ENCODE results near the gene PPP2R5E.

The PPP2R5E gene

GRCh38 chr14:63480599-63480998 is 62.6 kb downstream of the PPP2R5E start:
- H3K9me3 ChIP-seq (ENCODE audit: insufficient read depth, low read length), result no peaks in the 10 kb centered on the region
- no peak overlapping the region for H3K9ac ChIP-seq (ENCODE audit: insufficient read length, low read depth)

DNA sequence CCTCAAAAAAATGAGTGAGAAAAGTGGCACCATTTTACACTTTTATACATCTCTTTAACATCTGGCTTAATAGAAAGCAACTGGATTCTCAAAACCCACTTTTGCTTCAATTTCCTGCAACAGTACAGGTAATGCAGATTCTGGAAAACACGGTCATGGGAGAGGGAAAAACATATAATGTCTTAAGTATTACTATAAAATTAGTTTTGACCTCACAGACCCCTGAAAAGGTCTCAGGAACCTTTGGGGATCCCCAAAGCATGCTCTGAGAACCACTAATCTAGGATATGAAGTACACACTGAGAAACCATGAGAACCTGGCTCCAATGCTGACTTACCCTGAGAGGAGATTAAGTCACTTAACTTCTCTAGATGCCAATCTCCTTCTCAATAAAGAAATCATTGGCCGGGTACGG is 64.7 kb downstream of the PPP2R5E start:
- H3K9ac ChIP-seq (ENCODE audit: insufficient read length, low read depth), result no peak overlapping the region
- no peaks in the 10 kb centered on the region for H3K27me3 ChIP-seq (ENCODE audit: insufficient read depth, insufficient read length)
- H3K9me3 ChIP-seq (ENCODE audit: insufficient read depth, low read length), result no peaks in the 10 kb centered on the region
- H3K4me1 ChIP-seq (ENCODE audit: insufficient read depth, insufficient read length), result no peaks in the 10 kb centered on the region
- no peak for DNase-seq (ENCODE audit: low read depth, low spot score)
- no peak overlapping the region for H3K4me3 ChIP-seq (ENCODE audit: insufficient read length, low read depth)
- H3K36me3 ChIP-seq (ENCODE audit: insufficient read depth, insufficient read length, low read length), result no peaks in the 10 kb centered on the region
- TF ChIP-seq SUZ12 (IDR thresholded peaks at IDR 0.05; ENCODE audit: extremely low read depth, insufficient read depth, insufficient read length) (no peak), YY1 (IDR thresholded peaks at IDR 0.05; ENCODE audit: insufficient read depth, insufficient read length) (no peak), ZNF274 (IDR thresholded peaks at IDR 0.05; ENCODE audit: low read depth, low read length) (no peak)

More at GRCh38 chr14:63480599-63480998, 62.6 kb downstream of the PPP2R5E start:
- TF ChIP-seq SUZ12 (IDR thresholded peaks at IDR 0.05; ENCODE audit: extremely low read depth, insufficient read depth, insufficient read length) (no peak), YY1 (IDR thresholded peaks at IDR 0.05; ENCODE audit: insufficient read depth, insufficient read length) (no peak)
- no peak for DNase-seq (ENCODE audit: low read depth, low spot score)
- no peaks in the 10 kb centered on the region for H3K4me1 ChIP-seq (ENCODE audit: insufficient read depth, insufficient read length)
- H3K36me3 ChIP-seq (ENCODE audit: insufficient read depth, insufficient read length, low read length), result no peaks in the 10 kb centered on the region
- no peak overlapping the region for H3K4me3 ChIP-seq (ENCODE audit: insufficient read length, low read depth)
- H3K27me3 ChIP-seq (ENCODE audit: insufficient read depth, insufficient read length), result no peaks in the 10 kb centered on the region

GRCh38 chr14:63478010-63478409 is 65.2 kb downstream of the PPP2R5E start:
- DNase-seq (ENCODE audit: low read depth, low spot score), result no peak
- H3K4me3 ChIP-seq (ENCODE audit: insufficient read length, low read depth), result no peak overlapping the region

GRCh38 chr14:63477556-63477955 is 65.6 kb downstream of the PPP2R5E start:
- Histone ChIP-seq H3K9ac (ENCODE audit: insufficient read length, low read depth) (no peak overlapping the region), H3K4me3 (ENCODE audit: insufficient read length, low read depth) (no peak overlapping the region), H3K9me3 (ENCODE audit: insufficient read depth, low read length) (no peaks in the 10 kb centered on the region), H3K36me3 (ENCODE audit: insufficient read depth, insufficient read length, low read length) (no peaks in the 10 kb centered on the region), H3K4me1 (ENCODE audit: insufficient read depth, insufficient read length) (no peaks in the 10 kb centered on the region), H3K27me3 (ENCODE audit: insufficient read depth, insufficient read length) (no peaks in the 10 kb centered on the region)
- TF ChIP-seq SUZ12 (IDR thresholded peaks at IDR 0.05; ENCODE audit: extremely low read depth, insufficient read depth, insufficient read length), result no peak
- TF ChIP-seq YY1 (IDR thresholded peaks at IDR 0.05; ENCODE audit: insufficient read depth, insufficient read length), result no peak
- TF ChIP-seq ZNF274 (IDR thresholded peaks at IDR 0.05; ENCODE audit: low read depth, low read length), result no peak
- no peak for DNase-seq (ENCODE audit: low read depth, low spot score)

More at GRCh38 chr14:63478010-63478409, 65.2 kb downstream of the PPP2R5E start:
- Histone ChIP-seq H3K9me3 (ENCODE audit: insufficient read depth, low read length) (no peaks in the 10 kb centered on the region), H3K9ac (ENCODE audit: insufficient read length, low read depth) (no peak overlapping the region), H3K36me3 (ENCODE audit: insufficient read depth, insufficient read length, low read length) (no peaks in the 10 kb centered on the region), H3K27me3 (ENCODE audit: insufficient read depth, insufficient read length) (no peaks in the 10 kb centered on the region), H3K4me1 (ENCODE audit: insufficient read depth, insufficient read length) (no peaks in the 10 kb centered on the region)
- no peak for TF ChIP-seq YY1 (IDR thresholded peaks at IDR 0.05; ENCODE audit: insufficient read depth, insufficient read length)
- TF ChIP-seq SUZ12 (IDR thresholded peaks at IDR 0.05; ENCODE audit: extremely low read depth, insufficient read depth, insufficient read length), result no peak
- TF ChIP-seq ZNF274 (IDR thresholded peaks at IDR 0.05; ENCODE audit: low read depth, low read length), result no peak

GRCh38 chr14:63475761-63476160 is 67.4 kb downstream of the PPP2R5E start:
- no peak overlapping the region for H3K4me3 ChIP-seq (ENCODE audit: insufficient read length, low read depth)
- H3K9ac ChIP-seq (ENCODE audit: insufficient read length, low read depth), result no peak overlapping the region
- H3K27me3 ChIP-seq (ENCODE audit: insufficient read depth, insufficient read length), result no peaks in the 10 kb centered on the region
- DNase-seq (ENCODE audit: low read depth, low spot score), result no peak
- H3K36me3 ChIP-seq (ENCODE audit: insufficient read depth, insufficient read length, low read length), result no peaks in the 10 kb centered on the region
- TF ChIP-seq ZNF274 (IDR thresholded peaks at IDR 0.05; ENCODE audit: low read depth, low read length) (no peak), YY1 (IDR thresholded peaks at IDR 0.05; ENCODE audit: insufficient read depth, insufficient read length) (no peak), SUZ12 (IDR thresholded peaks at IDR 0.05; ENCODE audit: extremely low read depth, insufficient read depth, insufficient read length) (no peak)
- no peaks in the 10 kb centered on the region for H3K9me3 ChIP-seq (ENCODE audit: insufficient read depth, low read length)
- H3K4me1 ChIP-seq (ENCODE audit: insufficient read depth, insufficient read length), result no peaks in the 10 kb centered on the region

- no peaks in the 10 kb centered on the region for H3K27me3 ChIP-seq (ENCODE audit: insufficient read depth, insufficient read length)
- H3K9ac ChIP-seq (ENCODE audit: insufficient read length, low read depth), result no peak overlapping the region
- no peaks in the 10 kb centered on the region for H3K4me1 ChIP-seq (ENCODE audit: insufficient read depth, insufficient read length)
- H3K4me3 ChIP-seq (ENCODE audit: insufficient read length, low read depth), result no peak overlapping the region
- no peak for DNase-seq (ENCODE audit: low read depth, low spot score)
- no peaks in the 10 kb centered on the region for H3K36me3 ChIP-seq (ENCODE audit: insufficient read depth, insufficient read length, low read length)
- TF ChIP-seq YY1 (IDR thresholded peaks at IDR 0.05; ENCODE audit: insufficient read depth, insufficient read length) (no peak), ZNF274 (IDR thresholded peaks at IDR 0.05; ENCODE audit: low read depth, low read length) (no peak), SUZ12 (IDR thresholded peaks at IDR 0.05; ENCODE audit: extremely low read depth, insufficient read depth, insufficient read length) (no peak)
- no peaks in the 10 kb centered on the region for H3K9me3 ChIP-seq (ENCODE audit: insufficient read depth, low read length)
These were observed 68.3 kb downstream of the PPP2R5E start for GRCh38 chr14:63474844-63475243.

DNA sequence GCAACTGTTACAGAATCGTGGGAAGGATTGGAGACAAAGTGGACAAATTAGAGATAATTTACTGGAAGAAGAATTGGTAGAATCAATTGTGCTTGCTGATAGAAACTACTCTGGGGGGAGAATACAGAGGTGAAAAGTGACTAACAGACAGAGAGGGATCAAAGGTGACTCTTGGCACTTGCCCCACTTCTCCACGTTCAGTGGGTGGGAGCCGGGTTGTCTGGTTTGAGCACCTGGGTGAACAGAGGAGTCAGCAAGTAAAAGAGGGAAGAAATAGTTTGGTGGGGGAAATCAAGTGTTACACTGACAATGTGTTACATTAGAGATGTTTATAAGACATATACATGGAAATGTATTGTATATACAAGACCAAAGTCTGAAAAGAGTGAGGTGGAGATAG is 69.1 kb downstream of the PPP2R5E start:
- DNase-seq (ENCODE audit: low read depth, low spot score), result no peak
- no peaks in the 10 kb centered on the region for H3K9me3 ChIP-seq (ENCODE audit: insufficient read depth, low read length)
- no peak overlapping the region for H3K9ac ChIP-seq (ENCODE audit: insufficient read length, low read depth)
- no peaks in the 10 kb centered on the region for H3K4me1 ChIP-seq (ENCODE audit: insufficient read depth, insufficient read length)
- H3K27me3 ChIP-seq (ENCODE audit: insufficient read depth, insufficient read length), result no peaks in the 10 kb centered on the region
- no peak overlapping the region for H3K4me3 ChIP-seq (ENCODE audit: insufficient read length, low read depth)
- H3K36me3 ChIP-seq (ENCODE audit: insufficient read depth, insufficient read length, low read length), result no peaks in the 10 kb centered on the region
- TF ChIP-seq YY1 (IDR thresholded peaks at IDR 0.05; ENCODE audit: insufficient read depth, insufficient read length), result no peak
- no peak for TF ChIP-seq ZNF274 (IDR thresholded peaks at IDR 0.05; ENCODE audit: low read depth, low read length)
- TF ChIP-seq SUZ12 (IDR thresholded peaks at IDR 0.05; ENCODE audit: extremely low read depth, insufficient read depth, insufficient read length), result no peak
